NCI-H128 (cell line): ENCODE results near the gene CCNC.
"Not testable (repeated sequence)": the region's sequence is repeated elsewhere in the genome, so short reads cannot be mapped to it uniquely, and the experiment has no call there.

ENCODE experiments used
- DNase-seq: peaks from one replicate; lab custom pipeline; 2025; ENCODE audit not compliant: unreplicated experiment; lab: John Stamatoyannopoulos, UW

Gene CCNC

DNA sequence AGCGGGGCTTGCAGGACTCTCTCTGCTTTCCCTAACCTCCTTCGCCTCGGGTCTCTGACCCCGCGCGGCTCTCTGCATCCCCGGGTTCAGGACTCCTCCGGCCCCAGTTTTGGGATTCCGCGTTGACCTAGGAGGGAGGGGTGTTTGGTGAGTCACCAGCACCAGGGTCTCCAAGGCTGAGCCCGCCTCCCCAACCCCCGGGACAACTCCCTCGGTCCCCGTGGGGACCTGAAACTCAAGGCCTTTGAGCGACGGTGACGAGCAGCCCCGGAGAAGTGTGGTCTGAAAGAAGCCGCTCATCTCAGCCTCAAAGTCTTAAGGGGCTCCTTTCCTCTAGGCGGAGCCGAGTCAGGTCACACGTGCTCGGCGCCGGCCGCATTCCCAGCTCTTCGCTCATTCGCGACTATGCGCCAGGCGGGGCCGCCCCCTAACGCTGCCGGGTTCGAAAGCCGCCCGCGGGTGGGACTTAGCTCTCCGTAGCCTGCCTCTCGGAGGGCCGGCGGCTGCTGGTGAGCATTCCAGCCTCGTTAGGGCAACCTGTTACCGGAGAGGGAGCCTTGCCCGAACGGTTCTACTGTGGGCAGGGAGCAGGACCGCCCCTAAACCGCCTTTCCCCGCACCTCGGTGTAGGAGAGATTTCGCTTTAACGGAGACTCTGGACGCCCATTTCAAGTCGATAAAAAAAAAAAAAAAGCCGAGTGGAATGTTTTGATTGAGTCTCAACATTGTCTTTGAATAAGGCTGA is 35.1 kb upstream of the CCNC start:
- DNase-seq, result no peak

DNA sequence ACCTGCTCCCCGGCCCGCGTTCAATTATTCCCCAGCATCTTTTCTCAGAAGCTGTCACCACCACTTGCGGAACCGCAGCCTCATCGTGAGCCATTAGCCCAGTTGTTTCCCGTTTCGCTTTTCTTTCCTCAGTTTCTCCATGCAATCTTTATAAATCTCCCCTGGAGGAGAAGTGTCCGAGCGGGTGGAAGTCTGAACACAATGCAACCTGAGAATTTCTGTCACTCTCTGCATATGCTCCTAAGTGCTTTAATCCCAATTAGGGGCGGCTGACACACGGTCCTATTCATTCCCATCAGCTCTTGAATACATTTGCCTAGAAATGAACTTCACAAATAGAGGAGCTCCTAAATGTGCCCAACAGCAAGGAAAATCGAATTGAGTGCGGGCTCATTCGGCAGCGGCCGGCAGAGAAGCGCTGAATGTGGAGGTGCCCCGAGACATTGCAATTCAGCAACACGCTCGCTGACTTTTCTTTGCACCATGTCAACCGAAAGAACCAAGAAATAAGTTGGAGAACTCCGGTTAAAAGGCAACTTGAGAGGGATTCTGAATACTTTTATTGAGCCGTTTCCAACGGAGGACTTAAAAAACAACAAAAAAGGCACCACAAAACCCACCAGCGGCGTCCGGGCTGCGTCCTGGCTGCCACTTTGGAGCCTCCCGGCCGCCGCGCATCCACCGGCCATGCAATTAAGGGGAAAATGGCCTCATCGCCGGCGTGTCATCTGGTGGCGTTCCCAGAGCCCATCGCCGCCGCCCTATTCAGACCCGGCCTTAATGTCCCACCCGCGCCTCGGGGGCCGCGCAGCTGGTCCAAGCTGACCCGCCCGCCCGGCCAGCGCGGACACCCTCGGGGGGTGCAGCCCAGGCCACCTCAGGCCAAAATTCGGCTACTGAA is 34.3 kb upstream of the CCNC start:
- no peak for DNase-seq

DNA sequence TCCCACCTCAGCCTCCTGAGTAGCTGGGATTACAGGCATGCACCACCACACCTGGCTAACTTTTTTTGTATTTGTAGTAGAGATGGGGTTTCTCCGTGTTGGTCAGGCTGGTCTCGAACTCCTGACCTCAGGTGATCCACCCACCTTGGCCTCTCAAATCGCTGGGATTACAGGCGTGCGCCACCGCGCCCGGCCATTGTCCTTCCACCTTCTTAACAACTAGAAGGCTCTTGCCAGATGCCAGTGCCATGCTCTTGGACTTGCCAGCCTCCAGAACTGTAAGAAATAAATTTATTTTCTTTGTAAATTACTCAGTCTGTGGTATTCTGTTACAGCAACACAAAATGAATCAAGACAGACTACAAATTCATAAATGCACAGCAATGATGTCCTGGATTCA is 26.2 kb upstream of the CCNC start:
- not testable (repeated sequence) for DNase-seq

DNA sequence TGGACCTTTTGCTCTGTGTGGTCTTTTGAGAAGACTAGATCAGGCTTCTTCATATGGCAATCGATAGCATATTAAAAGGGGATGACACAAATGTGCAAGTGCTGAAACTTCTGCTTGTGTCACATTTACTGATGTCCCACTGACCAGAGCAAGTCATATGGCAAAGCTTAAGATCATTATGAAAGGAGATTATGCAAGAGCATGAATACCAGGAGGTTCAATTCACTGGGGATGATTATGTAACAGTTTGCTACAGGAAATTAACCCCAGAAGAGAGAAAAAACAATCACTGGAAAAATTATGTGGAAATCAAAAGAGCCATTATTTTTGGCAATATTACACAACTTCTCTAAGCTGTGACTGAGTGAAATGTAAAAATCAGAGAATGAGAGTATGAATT is 24.4 kb upstream of the CCNC start:
- no peak for DNase-seq

DNA sequence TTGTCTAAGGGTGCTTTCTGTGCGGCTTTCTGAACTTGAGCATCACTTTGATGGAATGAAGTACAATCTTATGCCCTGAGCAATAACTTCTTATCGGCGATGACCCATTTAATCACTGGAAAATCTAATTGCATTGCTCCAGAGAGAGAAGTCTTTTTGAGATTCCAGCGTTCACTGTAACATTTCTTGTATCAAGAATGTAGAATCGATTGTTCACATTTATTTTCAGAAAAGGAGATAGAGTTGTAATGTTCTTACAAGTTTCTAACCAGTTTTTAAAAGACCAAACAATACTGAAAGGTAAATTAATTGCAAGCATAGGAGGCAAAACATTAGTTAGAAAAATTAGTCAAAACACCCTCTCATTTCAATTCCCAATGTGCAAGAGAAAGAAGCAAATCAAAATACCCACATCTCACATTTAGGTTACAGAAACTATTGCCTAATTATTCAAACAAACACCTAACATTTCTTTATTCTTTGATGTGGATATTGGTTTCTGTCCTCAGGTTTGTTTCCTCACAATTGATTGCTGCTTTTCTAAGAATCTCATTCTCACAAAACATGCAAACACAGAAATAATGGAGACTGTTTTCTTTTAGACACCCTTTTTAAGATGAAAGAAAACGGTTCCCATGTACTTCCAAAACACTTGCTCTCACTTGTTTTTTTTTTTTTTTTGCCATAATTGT is 23.4 kb upstream of the CCNC start:
- no peak for DNase-seq

DNA sequence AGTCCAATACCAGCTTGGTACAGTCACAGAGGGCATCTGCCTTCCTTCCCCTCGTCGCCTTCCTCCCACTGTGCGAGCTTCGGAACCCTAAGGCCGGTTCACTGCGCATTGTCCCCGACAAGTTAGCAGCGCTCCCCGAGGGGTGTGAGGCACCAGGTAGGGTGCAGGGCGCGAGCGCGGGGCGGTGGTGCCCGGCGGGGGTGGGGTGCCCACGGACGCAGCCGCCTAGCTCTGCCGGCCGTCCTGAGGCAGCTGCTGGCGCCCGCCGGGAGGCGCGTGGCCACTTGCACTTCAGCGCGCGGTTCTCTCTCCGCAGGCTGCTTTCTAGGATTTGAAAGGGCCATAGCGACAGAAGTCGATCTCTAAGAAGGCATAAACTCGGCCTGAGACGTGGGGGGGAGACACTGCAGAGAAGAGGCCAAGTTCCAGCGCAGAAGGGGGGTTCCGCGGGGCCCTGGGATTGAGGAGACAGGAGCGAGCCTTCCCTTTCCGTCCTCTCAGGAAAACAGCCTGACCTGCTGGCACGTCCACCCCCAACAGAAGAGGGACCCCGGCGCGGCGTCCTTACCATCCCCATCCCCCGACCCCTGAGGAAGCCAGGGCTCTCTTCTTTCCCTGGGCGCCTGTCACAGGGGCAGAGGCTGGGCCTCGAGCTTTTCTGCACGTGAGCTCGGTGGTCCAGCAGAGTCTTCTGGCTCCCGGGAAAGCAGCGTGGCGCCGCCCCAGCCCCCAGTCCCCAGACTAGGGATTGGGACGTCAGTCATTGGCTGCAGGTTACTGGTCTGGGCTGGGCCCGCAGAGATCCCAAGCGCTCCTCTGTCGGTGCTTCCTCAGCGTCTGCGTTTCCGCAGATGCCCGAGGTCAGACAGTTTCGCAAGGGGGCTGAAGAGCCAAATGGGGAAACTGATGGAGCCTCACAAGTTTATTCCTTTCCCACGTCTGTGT is 22.5 kb upstream of the CCNC start:
- no peak for DNase-seq

DNA sequence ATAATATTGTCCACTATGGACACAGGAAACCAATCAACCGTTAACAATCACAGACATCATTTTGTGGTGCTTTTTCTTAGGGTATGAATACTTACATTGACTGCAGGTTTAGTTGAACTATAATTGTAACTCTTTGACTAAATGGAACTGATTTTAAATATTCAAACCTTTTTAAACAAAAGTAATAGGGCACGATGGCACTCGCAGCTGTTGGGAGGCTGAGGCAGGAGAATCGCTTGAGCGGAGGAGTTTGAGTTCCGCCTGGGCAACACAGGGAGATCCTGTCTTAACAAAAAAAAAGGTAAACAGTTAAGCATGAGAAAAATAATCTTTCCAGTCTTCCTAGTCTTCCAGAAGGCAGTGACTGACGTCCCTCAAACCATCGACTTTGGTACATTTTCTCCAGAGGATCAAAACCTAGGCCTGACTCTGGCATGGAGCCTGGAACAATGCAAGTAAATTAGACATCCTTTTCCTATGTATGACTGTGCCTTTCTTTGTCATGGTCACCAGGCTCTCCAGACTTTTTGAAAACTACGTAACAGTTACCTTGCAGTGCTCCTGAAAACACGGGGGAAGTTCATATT is 21.5 kb upstream of the CCNC start:
- DNase-seq, result no peak

DNA sequence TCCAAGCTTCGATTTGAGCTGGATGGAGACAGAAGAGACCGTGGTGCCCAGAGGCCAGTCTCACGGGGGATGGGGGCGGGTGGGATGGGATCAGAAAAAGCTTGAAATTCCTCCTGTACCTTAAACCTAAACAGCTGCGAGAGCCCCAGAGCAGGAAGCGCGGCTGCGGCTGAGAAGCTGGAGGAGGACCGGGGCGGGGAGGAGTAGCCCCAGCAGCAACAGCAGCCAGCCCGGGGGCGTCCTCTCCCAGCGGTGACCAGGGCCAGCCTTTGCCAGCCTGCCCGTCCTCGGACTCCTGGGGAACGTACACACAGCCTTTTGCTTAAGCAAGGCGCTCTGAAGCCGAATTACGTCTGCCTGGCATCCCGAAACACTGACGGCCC is 20.8 kb upstream of the CCNC start:
- DNase-seq, result peak; percentile 5

DNA sequence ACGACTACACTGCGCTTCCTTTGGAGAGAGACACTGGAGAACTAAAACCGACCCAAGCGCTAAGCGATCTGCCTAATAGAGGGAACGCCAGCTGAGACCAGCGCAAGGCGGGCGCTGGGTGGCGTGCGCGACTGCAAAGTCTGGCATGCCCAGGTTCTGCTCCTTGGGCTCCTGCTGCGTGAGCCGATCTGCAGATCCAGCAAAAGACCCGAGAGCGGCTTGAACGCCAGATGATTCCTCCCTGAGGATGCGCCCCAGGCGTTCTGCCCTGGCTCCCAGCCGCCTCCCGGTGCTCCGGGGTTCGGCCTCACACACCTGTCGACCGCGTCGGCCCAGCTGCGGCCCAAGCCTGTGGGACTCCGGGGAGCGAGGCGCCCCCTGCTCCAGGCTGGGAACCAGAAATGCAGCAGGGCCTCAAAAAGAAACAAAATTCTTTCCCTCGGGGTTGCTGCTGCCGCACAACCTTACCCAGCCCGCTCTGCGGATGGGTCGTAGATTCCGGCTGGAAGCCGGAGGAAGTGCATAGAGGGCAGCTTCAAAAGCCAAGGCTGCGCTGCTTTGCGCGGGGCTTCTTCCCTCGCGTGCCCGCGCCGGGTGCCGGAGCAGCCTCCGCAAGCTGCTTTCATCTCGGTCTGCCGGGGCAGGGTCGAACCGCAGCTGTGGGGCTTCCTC is 20.3 kb upstream of the CCNC start:
- peak; percentile 64 for DNase-seq

DNA sequence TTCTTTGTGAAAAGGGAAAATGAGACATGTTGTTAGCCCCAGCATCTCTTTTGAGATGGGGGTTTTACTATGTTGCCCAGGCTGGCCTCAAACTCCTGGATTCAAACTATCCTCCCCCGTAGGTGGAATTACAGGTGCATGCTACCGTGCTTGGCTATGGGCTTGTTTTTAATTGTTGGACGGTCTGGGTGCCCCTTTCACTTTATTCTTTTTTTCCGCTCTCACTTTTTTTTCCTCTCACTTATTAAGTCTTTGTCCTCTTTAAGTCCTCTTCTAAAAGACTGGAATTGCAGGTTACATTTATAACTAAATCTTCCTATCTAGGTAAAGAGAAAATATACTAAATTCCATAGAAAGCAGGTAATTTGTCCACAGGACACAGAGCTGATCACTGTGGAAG is 19.3 kb upstream of the CCNC start:
- no peak for DNase-seq

DNA sequence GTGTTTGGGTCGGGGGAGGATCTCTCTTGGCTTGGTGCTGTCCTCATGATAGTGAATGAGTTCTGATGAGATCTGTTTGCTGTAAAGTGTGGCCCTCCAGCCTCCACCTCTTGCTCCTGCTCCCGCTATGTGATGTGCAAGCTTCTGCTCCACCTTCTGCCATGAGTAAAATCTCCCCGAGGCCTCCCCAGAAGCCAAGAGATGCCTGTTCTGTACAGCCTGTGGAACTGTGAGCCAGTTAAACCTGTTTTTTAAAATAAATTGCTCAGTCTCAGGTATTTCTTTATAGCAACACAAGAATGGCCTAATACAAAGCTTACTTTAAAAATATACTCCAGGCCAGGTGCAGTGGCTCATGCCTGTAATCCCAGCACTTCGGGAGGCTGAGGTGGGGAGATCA is 11.3 kb upstream of the CCNC start:
- no peak for DNase-seq

DNA sequence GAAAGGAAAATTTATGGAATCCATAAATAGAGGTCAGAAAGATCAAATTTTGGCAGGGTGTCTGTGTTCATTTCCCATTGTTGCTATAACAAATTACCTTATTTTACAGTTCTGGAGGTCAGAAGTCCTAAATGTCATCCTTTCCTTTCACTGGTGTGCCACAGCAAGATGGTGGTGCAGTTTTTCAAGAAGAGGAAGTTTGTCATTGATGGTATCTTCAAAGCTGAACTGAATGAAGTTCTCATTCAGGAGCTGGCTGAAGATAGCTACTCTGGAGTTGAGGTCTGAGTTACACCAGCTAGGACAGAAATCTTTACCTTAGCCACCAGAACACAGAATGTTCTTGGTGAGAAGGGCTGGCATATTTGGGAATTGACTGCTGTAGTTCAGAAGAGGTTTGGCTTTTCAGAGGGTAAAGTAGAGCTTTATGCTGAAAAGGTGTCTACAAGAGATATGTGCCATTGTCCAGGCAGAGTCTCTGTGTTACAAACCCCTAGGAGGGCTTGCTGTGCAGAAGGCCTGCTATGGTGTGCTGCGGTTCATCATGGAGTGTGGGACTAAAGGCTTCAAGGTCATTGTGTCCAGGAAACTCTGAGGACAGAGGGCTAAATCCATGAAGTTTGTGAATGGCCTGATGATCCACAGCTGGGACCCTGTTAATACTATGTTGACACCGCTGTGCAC is 7.2 kb upstream of the CCNC start:
- DNase-seq, result no peak

DNA sequence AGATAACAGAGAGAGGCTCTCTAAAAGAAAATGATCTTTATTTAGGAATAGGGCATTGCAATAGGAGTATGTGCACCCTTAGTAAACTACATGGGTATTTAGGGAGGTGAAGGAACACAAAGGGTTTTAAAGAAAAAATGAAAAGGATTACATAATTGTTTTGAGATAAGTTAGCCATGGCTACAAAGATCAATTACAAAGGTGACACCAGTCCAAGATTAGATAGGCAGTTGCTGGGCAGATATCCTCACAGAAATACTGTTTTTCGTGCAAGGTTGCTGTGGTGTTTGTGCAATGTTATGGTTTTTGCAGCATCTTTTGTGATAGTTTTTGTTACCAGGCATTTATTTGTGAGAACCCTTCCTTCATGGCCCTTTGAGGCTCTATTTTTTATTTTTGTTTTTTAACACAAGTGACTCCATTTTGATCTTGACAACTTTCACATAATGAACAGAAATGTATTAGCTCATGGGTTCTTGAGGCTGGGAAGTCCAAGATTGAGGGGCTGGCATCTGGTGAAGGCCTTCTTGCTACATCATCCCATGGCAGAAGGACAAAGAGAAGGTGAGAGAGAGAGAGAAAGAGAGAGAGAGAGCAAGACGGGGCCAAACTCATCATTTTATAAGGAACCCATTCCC is 5.6 kb upstream of the CCNC start:
- DNase-seq, result no peak

DNA sequence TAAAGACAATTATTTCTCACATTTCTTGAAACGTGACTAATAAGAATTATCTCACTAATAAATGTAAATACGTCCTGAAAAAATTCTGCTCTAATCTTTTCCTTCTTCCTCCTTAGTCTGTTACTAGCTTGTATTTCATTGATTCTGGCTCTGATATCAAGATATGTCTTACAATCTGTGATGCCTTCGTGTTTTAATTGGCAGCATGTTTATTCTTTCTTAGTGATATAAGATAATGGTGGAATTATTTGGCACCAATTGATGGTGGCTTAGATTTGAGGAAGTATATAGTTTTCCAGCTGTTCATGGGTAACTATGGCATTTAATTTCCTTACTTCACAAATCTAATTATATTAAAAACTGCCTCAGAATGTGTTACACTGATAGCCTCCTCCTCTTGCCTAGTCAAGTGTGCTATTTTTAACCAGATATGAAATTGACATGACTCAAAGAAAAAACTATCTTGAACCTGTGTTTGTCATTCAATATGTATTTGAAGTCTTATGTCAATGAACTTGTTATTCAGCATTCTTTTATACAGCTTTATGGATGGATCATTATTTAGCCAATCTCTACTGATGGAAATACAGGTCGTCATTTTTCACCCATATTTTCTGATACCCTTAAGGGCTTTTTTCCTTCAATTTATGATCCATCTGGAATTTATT is 5.3 kb downstream of the CCNC start:
- no peak for DNase-seq

DNA sequence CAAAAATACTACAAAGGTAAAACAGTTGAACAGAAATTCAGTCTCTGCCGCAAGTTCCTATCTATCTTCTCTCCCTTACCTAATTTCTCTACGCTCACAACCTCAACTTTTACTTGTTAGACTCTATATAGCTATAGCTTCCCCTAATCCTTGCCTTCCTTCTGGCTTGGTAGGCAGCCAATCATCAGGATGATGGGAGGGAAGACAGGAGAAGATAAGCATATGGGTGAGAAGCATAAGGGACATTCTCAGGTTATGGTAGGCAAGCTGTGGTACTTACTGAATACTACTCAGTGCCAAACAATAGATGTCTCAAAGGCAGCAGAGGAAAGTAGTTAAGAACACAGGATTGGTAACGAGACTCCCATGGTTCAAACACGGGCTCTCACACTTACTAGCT is 7.8 kb downstream of the CCNC start:
- no peak for DNase-seq

DNA sequence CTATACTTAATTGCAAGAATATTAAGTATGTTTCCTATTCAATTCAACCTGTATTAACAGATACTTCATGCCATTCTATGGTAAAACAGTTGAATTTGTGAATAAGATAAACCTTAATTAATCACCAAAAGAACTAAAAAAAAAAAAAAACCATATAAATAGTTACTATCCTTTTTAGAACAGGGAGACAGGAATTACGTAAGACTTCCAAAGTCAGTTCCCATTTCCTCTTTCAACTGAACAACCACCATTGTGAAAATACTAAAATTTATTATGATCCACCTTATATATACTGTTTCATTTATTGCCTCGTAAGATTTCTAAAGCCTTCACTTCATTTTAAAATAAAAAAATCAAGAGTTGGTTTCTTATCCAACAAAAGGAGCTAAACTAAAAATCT is 9.4 kb downstream of the CCNC start:
- DNase-seq, result no peak

DNA sequence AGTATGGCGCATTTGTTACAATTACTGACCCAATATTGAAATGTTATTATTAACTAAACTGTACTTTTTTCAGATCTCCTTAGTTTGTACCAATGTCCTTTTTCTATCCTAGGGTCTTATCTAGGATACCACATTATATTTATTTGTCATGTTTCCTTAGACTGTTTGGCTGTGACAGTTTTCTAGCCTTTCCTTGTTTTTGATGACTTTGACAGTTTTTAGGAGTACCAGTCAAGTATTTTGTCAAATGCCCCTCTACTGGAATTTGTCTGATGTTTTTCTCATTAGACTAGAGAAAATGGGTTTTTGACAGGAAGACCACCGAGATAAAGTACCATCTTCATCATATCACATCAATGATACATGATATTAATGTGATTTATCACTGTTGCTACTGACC is 14.6 kb downstream of the CCNC start:
- DNase-seq, result no peak

DNA sequence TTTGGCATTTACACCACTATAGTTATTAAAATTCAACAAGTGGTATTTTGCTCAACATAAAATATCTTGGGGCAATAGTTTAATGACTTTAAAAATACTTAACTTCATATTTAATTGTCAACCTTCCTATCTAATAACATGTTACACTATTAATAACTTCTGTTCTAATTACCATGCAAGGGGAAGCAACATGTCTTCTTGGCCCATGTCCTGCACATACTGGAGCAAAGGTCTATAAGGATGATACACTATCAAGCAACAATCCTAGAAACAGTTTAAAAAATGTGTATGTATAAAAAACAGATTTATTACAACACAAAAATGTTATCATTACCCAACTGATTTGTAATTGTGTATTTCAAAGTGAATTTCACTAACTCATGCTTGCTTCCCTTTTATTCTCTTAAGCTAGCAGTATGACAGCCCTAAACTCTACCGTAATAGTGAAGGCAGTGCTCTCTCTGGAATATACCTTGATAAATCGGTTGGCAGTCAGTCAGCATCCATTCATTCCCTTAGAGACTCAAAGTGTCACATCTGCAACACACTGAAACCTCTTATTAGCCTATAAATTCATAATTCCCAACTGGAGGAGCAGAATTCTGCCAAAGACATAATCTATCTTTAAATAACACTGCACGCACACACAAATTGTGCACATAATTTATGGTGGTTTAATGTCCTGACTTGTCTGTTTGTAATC is 18.3 kb downstream of the CCNC start:
- no peak for DNase-seq
